Muscle layer of colon (tissue), 2 donors: ENCODE data around the gene ZFHX2.
A peak's percentile ranks its signal among the peaks of the same experiment; 100 is the strongest.

ENCODE experiments used
- H3K27ac ChIP-seq: one replicate; pipeline ENCODE4 v1.7.0; 2013; ENCODE audit warnings: low read depth, mild to moderate bottlenecking, low read length, moderate library complexity
- H3K27me3 ChIP-seq, 2 donors: one replicate each; pipeline ENCODE4 v1.7.0; 2013; ENCODE audit warnings: low read length in 2 of 2, mild to moderate bottlenecking in 2 of 2; ENCODE audit not compliant: insufficient read depth in 2 of 2, control insufficient read depth in 1 of 2
- H3K36me3 ChIP-seq: one replicate; pipeline ENCODE4 v1.7.0; 2013; ENCODE audit warnings: mild to moderate bottlenecking, low read length; ENCODE audit not compliant: insufficient read depth
- H3K4me1 ChIP-seq: one replicate; pipeline ENCODE4 v1.7.0; 2013; ENCODE audit warnings: mild to moderate bottlenecking, low read length; ENCODE audit not compliant: insufficient read depth
- H3K4me3 ChIP-seq, 2 donors: one replicate each; pipeline ENCODE4 v1.7.0; 2013; ENCODE audit warnings: low read length in 2 of 2, low read depth in 1 of 2, mild to moderate bottlenecking in 1 of 2, moderate library complexity in 1 of 2
- H3K9ac ChIP-seq: one replicate; pipeline ENCODE4 v1.7.0; 2013; ENCODE audit warnings: low read length
- H3K9me3 ChIP-seq: one replicate; pipeline ENCODE4 v1.7.0; 2013; ENCODE audit warnings: mild to moderate bottlenecking, low read length
- donor health status: abdominal sarcoma.
- donor health status: Adenocarcinoma of cecum.

Gene ZFHX2

GRCh38 chr14:23580948-23581281 lies 29.4 kb upstream of the ZFHX2 start:
- H3K9me3 ChIP-seq = no peaks in the 10 kb centered on the region
- H3K4me3 ChIP-seq = no peak overlapping the region
- peaks cover 9 to 40% of the 10 kb centered on the region in 2 donors for H3K27me3 ChIP-seq
- H3K9ac ChIP-seq = no peak overlapping the region
- no peaks in the 10 kb centered on the region for H3K36me3 ChIP-seq
- no peak overlapping the region for H3K27ac ChIP-seq
- no peaks in the 10 kb centered on the region for H3K4me1 ChIP-seq

GRCh38 chr14:23580152-23580926 lies 28.8 kb upstream of the ZFHX2 start:
- Histone ChIP-seq H3K9ac (no peak overlapping the region), H3K36me3 (no peaks in the 10 kb centered on the region), H3K27me3 (peaks cover 9 to 46% of the 10 kb centered on the region in 2 donors), H3K9me3 (no peaks in the 10 kb centered on the region), H3K27ac (no peak overlapping the region), H3K4me3 (no peak overlapping the region), H3K4me1 (no peaks in the 10 kb centered on the region)

- Histone ChIP-seq H3K9me3 (no peaks in the 10 kb centered on the region), H3K36me3 (no peaks in the 10 kb centered on the region), H3K9ac (no peak overlapping the region), H3K27me3 (peaks cover 9 to 52% of the 10 kb centered on the region in 2 donors), H3K4me3 (no peak overlapping the region), H3K27ac (no peak overlapping the region), H3K4me1 (no peaks in the 10 kb centered on the region)
Measured at GRCh38 chr14:23579739-23580138, 28.2 kb upstream of the ZFHX2 start.

- Histone ChIP-seq H3K36me3 (no peaks in the 10 kb centered on the region), H3K9ac (no peak overlapping the region), H3K27ac (no peak overlapping the region), H3K9me3 (no peaks in the 10 kb centered on the region), H3K4me3 (no peak overlapping the region), H3K4me1 (no peaks in the 10 kb centered on the region), H3K27me3 (peaks cover 9 to 52% of the 10 kb centered on the region in 2 donors)
Measured at GRCh38 chr14:23579311-23579630, 27.7 kb upstream of the ZFHX2 start.

- no peaks in the 10 kb centered on the region for H3K4me1 ChIP-seq
- H3K27me3 ChIP-seq = peaks cover 9 to 52% of the 10 kb centered on the region in 2 donors
- H3K9me3 ChIP-seq = no peaks in the 10 kb centered on the region
- no peak within 1 kb of the TSS for H3K4me3 ChIP-seq
- H3K36me3 ChIP-seq = no peaks in the 10 kb centered on the region
- H3K27ac ChIP-seq = no peak within 1 kb of the TSS
- no peak within 1 kb of the TSS for H3K9ac ChIP-seq
Measured at GRCh38 chr14:23578560-23579310, 27.2 kb upstream of the ZFHX2 start, which contains the start of gene JPH4. TSS of gene JPH4 (minus strand) at chr14:23578790. CDS start at chr14:23577453, 1,337 bp downstream.

- no peak overlapping the region for H3K4me3 ChIP-seq
Measured at GRCh38 chr14:23577710-23578392, 26.3 kb upstream of the ZFHX2 start.

GRCh38 chr14:23577004-23577681 lies 25.6 kb upstream of the ZFHX2 start:
- Histone ChIP-seq H3K27me3 (peaks cover 9 to 55% of the 10 kb centered on the region in 2 donors), H3K9ac (no peak overlapping the region), H3K36me3 (no peaks in the 10 kb centered on the region), H3K4me3 (peak overlapping the region in 1 of 2 donors; percentile 23), H3K27ac (no peak overlapping the region), H3K9me3 (no peaks in the 10 kb centered on the region), H3K4me1 (no peaks in the 10 kb centered on the region)

More at GRCh38 chr14:23577710-23578392, 26.3 kb upstream of the ZFHX2 start:
- H3K27ac ChIP-seq = no peak overlapping the region
- H3K27me3 ChIP-seq = peaks cover 9 to 52% of the 10 kb centered on the region in 2 donors
- H3K36me3 ChIP-seq = no peaks in the 10 kb centered on the region
- H3K9me3 ChIP-seq = no peaks in the 10 kb centered on the region
- H3K4me1 ChIP-seq = no peaks in the 10 kb centered on the region
- no peak overlapping the region for H3K9ac ChIP-seq

GRCh38 chr14:23573384-23574015 lies 21.9 kb upstream of the ZFHX2 start:
- Histone ChIP-seq H3K27ac (no peak overlapping the region), H3K27me3 (peaks cover 9 to 44% of the 10 kb centered on the region in 2 donors), H3K9ac (no peak overlapping the region), H3K4me3 (no peak overlapping the region), H3K4me1 (no peaks in the 10 kb centered on the region), H3K9me3 (no peaks in the 10 kb centered on the region), H3K36me3 (no peaks in the 10 kb centered on the region)

- Histone ChIP-seq H3K27ac (no peak overlapping the region), H3K4me3 (no peak overlapping the region), H3K4me1 (no peaks in the 10 kb centered on the region), H3K9ac (no peak overlapping the region), H3K27me3 (peaks cover 5 to 37% of the 10 kb centered on the region in 2 donors), H3K9me3 (no peaks in the 10 kb centered on the region), H3K36me3 (no peaks in the 10 kb centered on the region)
Measured at GRCh38 chr14:23572836-23573235, 21.3 kb upstream of the ZFHX2 start.

GRCh38 chr14:23572524-23572828 lies 20.9 kb upstream of the ZFHX2 start:
- Histone ChIP-seq H3K27ac (no peak overlapping the region), H3K9ac (no peak overlapping the region), H3K27me3 (peaks cover 5 to 34% of the 10 kb centered on the region in 2 donors), H3K9me3 (no peaks in the 10 kb centered on the region), H3K4me3 (no peak overlapping the region), H3K36me3 (no peaks in the 10 kb centered on the region), H3K4me1 (no peaks in the 10 kb centered on the region)
